Measurements from ENCODE around the gene DCP1A. TPM values are rescaled to one million over a fixed set of nuclear protein-coding genes. Genes with fewer than 3 reads are reported as not detected.
"Not testable (repeated sequence)": the region's sequence is repeated elsewhere in the genome, so short reads cannot be mapped to it uniquely, and the experiment has no call there.

Gene DCP1A
- total RNA-seq, 4 donors from 2014 or later, result 15.2 to 28.4 (median 21.5) TPM

DNA sequence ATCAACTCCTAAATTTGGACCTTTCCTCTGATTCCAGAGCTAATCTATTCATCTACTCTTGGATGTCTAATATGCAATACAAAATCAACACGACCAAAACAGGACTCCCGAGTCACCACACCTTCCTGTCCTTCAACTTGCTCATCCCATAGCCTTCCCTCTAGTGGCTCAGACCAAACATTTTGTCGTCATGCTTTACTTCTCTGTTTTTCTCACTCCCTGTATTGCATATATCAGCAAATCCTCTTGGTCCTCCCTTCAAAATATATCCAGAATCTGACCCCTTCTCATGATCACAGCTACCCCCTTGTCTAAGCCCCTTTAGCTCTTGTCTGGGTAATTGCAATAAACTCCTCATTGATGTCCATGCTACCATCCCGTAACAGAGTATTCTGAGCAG, 30.5 kb upstream of the DCP1A start:
- intact Hi-C loops (cut with DNase I; ENCODE audit: low total_unique reads), result loop anchor here (10.0 kb wide), 1 partner anchor 337 kb away; no protein-coding TSS in a partner anchor
- no peak overlapping the region for H3K4me3 ChIP-seq (ENCODE audit: low read depth, poor library complexity, severe bottlenecking)
- TF ChIP-seq, protein P1, sequence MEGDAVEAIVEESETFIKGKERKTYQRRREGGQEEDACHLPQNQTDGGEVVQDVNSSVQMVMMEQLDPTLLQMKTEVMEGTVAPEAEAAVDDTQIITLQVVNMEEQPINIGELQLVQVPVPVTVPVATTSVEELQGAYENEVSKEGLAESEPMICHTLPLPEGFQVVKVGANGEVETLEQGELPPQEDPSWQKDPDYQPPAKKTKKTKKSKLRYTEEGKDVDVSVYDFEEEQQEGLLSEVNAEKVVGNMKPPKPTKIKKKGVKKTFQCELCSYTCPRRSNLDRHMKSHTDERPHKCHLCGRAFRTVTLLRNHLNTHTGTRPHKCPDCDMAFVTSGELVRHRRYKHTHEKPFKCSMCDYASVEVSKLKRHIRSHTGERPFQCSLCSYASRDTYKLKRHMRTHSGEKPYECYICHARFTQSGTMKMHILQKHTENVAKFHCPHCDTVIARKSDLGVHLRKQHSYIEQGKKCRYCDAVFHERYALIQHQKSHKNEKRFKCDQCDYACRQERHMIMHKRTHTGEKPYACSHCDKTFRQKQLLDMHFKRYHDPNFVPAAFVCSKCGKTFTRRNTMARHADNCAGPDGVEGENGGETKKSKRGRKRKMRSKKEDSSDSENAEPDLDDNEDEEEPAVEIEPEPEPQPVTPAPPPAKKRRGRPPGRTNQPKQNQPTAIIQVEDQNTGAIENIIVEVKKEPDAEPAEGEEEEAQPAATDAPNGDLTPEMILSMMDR (IDR thresholded peaks at IDR 0.05), result no peak
- TF ChIP-seq POLR2A (IDR thresholded peaks at IDR 0.05), result no peak
- DNase-seq (ENCODE audit: low spot score in 2 of 2), result no peak
- 73 to 82% methylated on average over 4 of the region's 4 CpGs for WGBS, 2 donors

DNA sequence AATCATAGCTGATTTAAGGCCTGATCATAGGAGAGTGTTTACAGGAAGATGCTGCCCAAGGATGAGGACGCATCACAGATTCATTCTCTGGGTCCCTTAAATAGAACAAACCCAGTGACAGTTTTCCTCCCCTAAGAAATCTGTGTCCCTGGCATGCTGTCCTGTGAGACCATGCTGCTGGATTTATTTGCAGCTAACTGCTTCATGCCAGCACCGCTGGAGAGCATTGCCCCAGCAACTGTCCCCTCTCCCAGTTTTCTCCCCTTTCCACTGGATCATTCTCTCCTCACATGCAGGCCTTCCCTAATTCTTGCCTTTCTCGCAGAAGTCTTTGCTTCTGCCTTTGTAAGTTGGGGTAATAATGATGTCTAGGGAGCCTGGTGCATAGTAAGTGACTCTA, 29.3 kb upstream of the DCP1A start:
- TF ChIP-seq, protein P1 (IDR thresholded peaks at IDR 0.05), result no peak
- no peak for DNase-seq (ENCODE audit: low spot score in 2 of 2)
- WGBS, 2 donors, result 81 to 84% methylated on average over 3 of the region's 3 CpGs
- no peak overlapping the region for H3K4me3 ChIP-seq (ENCODE audit: low read depth, poor library complexity, severe bottlenecking)
- intact Hi-C loops (cut with DNase I; ENCODE audit: low total_unique reads), result loop anchor here (10.0 kb wide), 1 partner anchor 338 kb away; no protein-coding TSS in a partner anchor

DNA sequence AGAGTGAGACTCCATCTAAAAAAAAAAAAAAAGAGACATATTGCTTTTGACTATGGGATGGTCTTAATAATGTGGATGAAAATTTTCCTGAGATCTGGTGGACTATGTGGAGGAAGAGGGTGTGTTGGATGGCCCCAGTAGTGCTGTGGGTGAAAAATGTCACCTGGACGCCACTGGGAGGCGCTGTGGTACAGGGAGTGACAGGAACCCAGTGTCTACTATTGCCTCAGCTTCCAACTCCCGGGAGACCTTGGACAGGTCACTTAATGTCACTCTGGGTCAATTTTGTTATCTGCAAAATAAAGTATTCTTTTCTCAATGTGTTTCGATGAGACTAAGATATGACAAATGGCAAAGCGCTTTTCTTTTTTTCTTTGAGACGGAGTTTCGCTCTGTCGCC, 27.7 kb upstream of the DCP1A start:
- WGBS, 2 donors, result 54 to 55% methylated on average over 8 of the region's 8 CpGs
- peak; percentile 23 to 86 for DNase-seq (ENCODE audit: low spot score in 2 of 2)
- intact Hi-C loops (cut with DNase I; ENCODE audit: low total_unique reads), result loop anchor here (10.0 kb wide), 1 partner anchor 340 kb away; no protein-coding TSS in a partner anchor
- no peak overlapping the region for H3K4me3 ChIP-seq (ENCODE audit: low read depth, poor library complexity, severe bottlenecking)
- TF ChIP-seq POLR2A (IDR thresholded peaks at IDR 0.05), result no peak
- TF ChIP-seq, protein P1 (IDR thresholded peaks at IDR 0.05), result peak in 1 of 3 donors; percentile 32

DNA sequence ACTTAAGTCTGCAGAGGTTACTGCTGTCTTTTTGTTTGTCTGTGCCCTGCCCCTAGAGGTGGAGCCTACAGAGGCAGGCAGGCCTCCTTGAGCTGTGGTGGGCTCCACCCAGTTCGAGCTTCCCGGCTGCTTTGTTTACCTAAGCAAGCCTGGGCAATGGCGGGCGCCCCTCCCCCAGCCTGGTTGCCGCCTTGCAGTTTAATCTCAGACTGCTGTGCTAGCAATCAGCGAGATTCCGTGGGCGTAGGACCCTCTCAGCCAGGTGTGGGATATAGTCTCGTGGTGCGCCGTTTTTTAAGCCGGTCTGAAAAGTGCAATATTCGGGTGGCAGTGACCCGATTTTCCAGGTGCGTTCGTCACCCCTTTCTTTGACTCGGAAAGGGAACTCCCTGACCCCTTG, 23.4 kb upstream of the DCP1A start:
- WGBS, 2 donors, result 72 to 84% methylated on average over 12 to 13 of the region's 17 CpGs
- intact Hi-C loops (cut with DNase I; ENCODE audit: low total_unique reads), result loop anchor here (10.0 kb wide), 1 partner anchor 344 kb away; no protein-coding TSS in a partner anchor
- H3K4me3 ChIP-seq (ENCODE audit: low read depth, poor library complexity, severe bottlenecking); DNase-seq (ENCODE audit: low spot score in 2 of 2): not testable (repeated sequence)

- H3K4me3 ChIP-seq (ENCODE audit: low read depth, poor library complexity, severe bottlenecking), result no peak overlapping the region
- TF ChIP-seq POLR2A (IDR thresholded peaks at IDR 0.05), result no peak
- TF ChIP-seq, protein P1 (IDR thresholded peaks at IDR 0.05), result no peak
- DNase-seq (ENCODE audit: low spot score in 2 of 2), result no peak
- WGBS, 2 donors, result 87 to 99% methylated on average over 3 of the region's 3 CpGs
- intact Hi-C loops (cut with DNase I; ENCODE audit: low total_unique reads), result no loop called here
Observed at GRCh38 chr3:53361852-53362251, 14.5 kb upstream of the DCP1A start.

DNA sequence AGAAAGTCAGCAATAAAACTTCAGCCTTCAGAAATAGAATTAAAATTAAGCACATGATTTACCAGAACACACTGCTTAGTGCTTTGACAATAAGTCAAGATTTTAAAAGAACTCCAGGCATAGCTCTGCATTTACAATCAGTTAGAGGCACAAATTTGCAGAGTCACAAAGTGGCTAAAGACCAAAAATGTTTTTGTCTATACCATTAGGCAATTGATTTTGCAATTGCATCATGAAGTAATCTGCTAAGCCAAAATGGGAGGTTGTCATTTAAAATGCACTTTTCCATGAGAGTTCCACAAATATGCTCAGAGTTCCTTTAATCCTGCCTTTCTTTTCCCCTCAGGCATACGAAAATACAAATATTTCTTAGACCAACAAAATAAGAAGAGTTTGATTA, 10.1 kb upstream of the DCP1A start:
- no peak for DNase-seq (ENCODE audit: low spot score in 2 of 2)
- no peak for TF ChIP-seq POLR2A (IDR thresholded peaks at IDR 0.05)
- TF ChIP-seq, protein P1 (IDR thresholded peaks at IDR 0.05), result no peak
- H3K4me3 ChIP-seq (ENCODE audit: low read depth, poor library complexity, severe bottlenecking), result no peak overlapping the region
- intact Hi-C loops (cut with DNase I; ENCODE audit: low total_unique reads), result no loop called here
- WGBS, 2 donors, result 47 to 52% methylated on average over 1 of the region's 1 CpG
